WTC11 (cell line): ENCODE data around the gene TWF2. TPM values are rescaled to one million over a fixed set of nuclear protein-coding genes. Genes with fewer than 3 reads are reported as not detected.
A peak's percentile ranks its signal among the peaks of the same experiment; 100 is the strongest.

Experiments used
- ATAC-seq: fragments of 200-7000 bp; cut with Tn5 transposase; 2 replicates; pipeline ENCODE4 v1.10.0; 2021; ENCODE audit warnings: mild to moderate bottlenecking, moderate library complexity
- CTCF ChIA-PET: fragments of 300-600 bp; sonication (Branson Sonifier 250); formaldehyde crosslinking; loops from one replicate; lab custom pipeline; 2021; ENCODE audit warnings: antibody characterized with exemption; lab: Charles Lee
- POLR2A ChIA-PET: fragments of 350-600 bp; sonication (Branson Sonifier 250); formaldehyde crosslinking; loops from one replicate; lab custom pipeline; 2021; ENCODE audit warnings: antibody characterized with exemption; lab: Charles Lee
- DNase-seq: peaks from one replicate; pipeline ENCODE4 v3.0.0; 2021; ENCODE audit warnings: low spot score
- H3K27ac Mint-ChIP-seq: 2 replicates; pipeline ENCODE4 v1.8.0; 2021; ENCODE audit warnings: mixed read lengths
- H3K27me3 Mint-ChIP-seq: 2 replicates; pipeline ENCODE4 v1.8.0; 2021; ENCODE audit warnings: low read depth, mild to moderate bottlenecking, moderate library complexity, mixed read lengths
- H3K36me3 Mint-ChIP-seq: 2 replicates; pipeline ENCODE4 v1.8.0; 2021; ENCODE audit warnings: mixed read lengths
- H3K4me1 Mint-ChIP-seq: 2 replicates; pipeline ENCODE4 v1.8.0; 2022; ENCODE audit warnings: mixed read lengths
- H3K4me3 Mint-ChIP-seq: 2 replicates; pipeline ENCODE4 v1.8.0; 2021; ENCODE audit warnings: mild to moderate bottlenecking, moderate library complexity, mixed read lengths
- H3K9me3 Mint-ChIP-seq: 2 replicates; pipeline ENCODE4 v1.8.0; 2021; ENCODE audit warnings: mixed read lengths
- CBFB ChIP-seq: sonication (generic); formaldehyde crosslinking; IDR thresholded peaks from 2 replicates; pipeline ENCODE4 v1.8.1; 2022; ENCODE audit warnings: mild to moderate bottlenecking, low read depth, missing genetic modification reagents
- CREM ChIP-seq: sonication (generic); formaldehyde crosslinking; IDR thresholded peaks from 2 replicates; pipeline ENCODE4 v1.8.1; 2022; ENCODE audit warnings: mild to moderate bottlenecking, missing genetic modification reagents, moderate library complexity
- FOXJ3 ChIP-seq: sonication (generic); formaldehyde crosslinking; IDR thresholded peaks from 2 replicates; pipeline ENCODE4 v1.9.0; 2021; ENCODE audit warnings: missing genetic modification reagents, mild to moderate bottlenecking, borderline replicate concordance
- NFATC4 ChIP-seq: fragments of 250-450 bp; sonication (Bioruptor Pico); IDR thresholded peaks from 2 replicates; pipeline ENCODE4 v1.9.0; 2021; ENCODE audit warnings: mild to moderate bottlenecking
- NR2C2 ChIP-seq: sonication (generic); formaldehyde crosslinking; IDR thresholded peaks from 2 replicates; pipeline ENCODE4 v1.8.0; 2022; ENCODE audit warnings: mild to moderate bottlenecking, missing genetic modification reagents
- RORB ChIP-seq: fragments of 250-450 bp; sonication (Bioruptor Pico); IDR thresholded peaks from 2 replicates; pipeline ENCODE4 v1.9.0; 2021; ENCODE audit warnings: mild to moderate bottlenecking
- SMAD4 ChIP-seq: sonication (generic); formaldehyde crosslinking; IDR thresholded peaks from 2 replicates; pipeline ENCODE4 v1.8.0; 2022; ENCODE audit warnings: mild to moderate bottlenecking, missing genetic modification reagents
- TEAD1 ChIP-seq: sonication (generic); formaldehyde crosslinking; IDR thresholded peaks from 2 replicates; pipeline ENCODE4 v1.8.0; 2022; ENCODE audit warnings: mild to moderate bottlenecking, missing genetic modification reagents
- TEAD4 ChIP-seq: sonication (generic); formaldehyde crosslinking; IDR thresholded peaks from 2 replicates; pipeline ENCODE4 v1.8.0; 2022; ENCODE audit warnings: mild to moderate bottlenecking, missing genetic modification reagents
- ZBTB21 ChIP-seq: sonication (generic); formaldehyde crosslinking; IDR thresholded peaks from 2 replicates; pipeline ENCODE4 v1.8.1; 2023; ENCODE audit warnings: mild to moderate bottlenecking, missing genetic modification reagents, borderline replicate concordance
- ZNF232 ChIP-seq: sonication (generic); formaldehyde crosslinking; IDR thresholded peaks from 2 replicates; pipeline ENCODE4 v1.8.0; 2022; ENCODE audit warnings: mild to moderate bottlenecking, missing genetic modification reagents
- total RNA-seq: library from RNA; stranded (reverse); gene quantifications from 3 replicates; pipeline ENCODE4 v1.2.3, GENCODE V29; 2021
- TF ChIP-seq, protein P1 (sequence below): fragments of 250-450 bp; sonication (Bioruptor Pico); IDR thresholded peaks from 2 replicates; pipeline ENCODE4 v1.9.0; 2021; ENCODE audit warnings: mild to moderate bottlenecking
- TF ChIP-seq, protein P2 (sequence below): fragments of 250-450 bp; sonication (Bioruptor Pico); conservative IDR thresholded peaks from 2 replicates; pipeline ENCODE4 v1.9.0; 2021; ENCODE audit warnings: mild to moderate bottlenecking
- TF ChIP-seq, protein P3 (sequence below): sonication (generic); formaldehyde crosslinking; IDR thresholded peaks from 2 replicates; pipeline ENCODE4 v1.8.1; 2023; ENCODE audit warnings: mild to moderate bottlenecking, moderate library complexity, missing genetic modification reagents
- TF ChIP-seq, protein P4 (sequence below): sonication (generic); formaldehyde crosslinking; IDR thresholded peaks from 2 replicates; pipeline ENCODE4 v1.8.0; 2023; ENCODE audit warnings: mild to moderate bottlenecking, missing genetic modification reagents
- TF ChIP-seq, protein P5 (sequence below): sonication (generic); formaldehyde crosslinking; IDR thresholded peaks from 2 replicates; pipeline ENCODE4 v1.8.0; 2023; ENCODE audit warnings: missing genetic modification reagents

TWF2 gene
- total RNA-seq, 1 experiment from 2014 or later, result 71.1 TPM

DNA sequence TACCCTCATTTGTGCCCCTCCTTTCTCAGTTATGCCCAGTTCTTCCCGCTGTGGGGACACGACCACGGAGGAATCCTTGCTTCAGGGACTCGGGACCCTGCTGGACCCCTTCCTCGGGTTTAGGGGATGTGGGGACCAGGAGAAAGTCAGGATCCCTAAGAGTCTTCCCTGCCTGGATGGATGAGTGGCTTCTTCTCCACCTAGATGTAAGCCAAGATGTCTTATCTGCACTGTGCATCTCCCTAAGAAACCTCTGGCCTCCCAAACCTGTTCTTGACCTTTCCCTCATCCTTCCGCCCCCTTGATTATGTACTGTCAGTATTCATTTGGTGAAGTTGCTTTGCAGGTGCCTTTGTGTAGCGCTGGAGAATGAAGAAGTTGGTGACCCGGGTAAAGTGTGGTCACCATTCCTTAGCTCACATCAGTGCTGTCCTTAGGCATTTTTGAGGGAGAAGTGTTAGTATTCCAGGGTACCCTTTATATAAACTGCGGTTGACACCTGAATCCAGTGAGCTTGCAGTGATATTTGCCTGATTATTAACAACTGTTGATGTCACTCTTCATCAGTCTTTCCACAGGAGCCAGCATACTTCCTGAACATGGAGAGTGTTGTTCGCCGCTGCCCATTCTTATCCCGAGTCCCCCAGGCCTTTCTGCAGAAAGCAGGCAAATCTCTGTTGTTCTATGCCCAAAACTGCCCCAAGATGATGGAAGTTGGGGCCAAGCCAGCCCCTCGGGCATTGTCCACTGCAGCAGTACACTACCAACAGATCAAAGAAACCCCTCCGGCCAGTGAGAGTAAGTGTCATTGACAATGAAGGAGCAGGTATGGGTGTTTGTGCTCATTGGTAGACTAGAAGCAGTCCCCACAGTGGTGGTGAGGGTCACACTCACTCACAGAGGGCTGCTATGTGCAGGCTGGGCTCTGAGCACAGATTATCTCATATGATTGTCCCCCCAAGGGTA lies 40.0 kb downstream of the TWF2 start (continued):
- TF ChIP-seq, protein P1, sequence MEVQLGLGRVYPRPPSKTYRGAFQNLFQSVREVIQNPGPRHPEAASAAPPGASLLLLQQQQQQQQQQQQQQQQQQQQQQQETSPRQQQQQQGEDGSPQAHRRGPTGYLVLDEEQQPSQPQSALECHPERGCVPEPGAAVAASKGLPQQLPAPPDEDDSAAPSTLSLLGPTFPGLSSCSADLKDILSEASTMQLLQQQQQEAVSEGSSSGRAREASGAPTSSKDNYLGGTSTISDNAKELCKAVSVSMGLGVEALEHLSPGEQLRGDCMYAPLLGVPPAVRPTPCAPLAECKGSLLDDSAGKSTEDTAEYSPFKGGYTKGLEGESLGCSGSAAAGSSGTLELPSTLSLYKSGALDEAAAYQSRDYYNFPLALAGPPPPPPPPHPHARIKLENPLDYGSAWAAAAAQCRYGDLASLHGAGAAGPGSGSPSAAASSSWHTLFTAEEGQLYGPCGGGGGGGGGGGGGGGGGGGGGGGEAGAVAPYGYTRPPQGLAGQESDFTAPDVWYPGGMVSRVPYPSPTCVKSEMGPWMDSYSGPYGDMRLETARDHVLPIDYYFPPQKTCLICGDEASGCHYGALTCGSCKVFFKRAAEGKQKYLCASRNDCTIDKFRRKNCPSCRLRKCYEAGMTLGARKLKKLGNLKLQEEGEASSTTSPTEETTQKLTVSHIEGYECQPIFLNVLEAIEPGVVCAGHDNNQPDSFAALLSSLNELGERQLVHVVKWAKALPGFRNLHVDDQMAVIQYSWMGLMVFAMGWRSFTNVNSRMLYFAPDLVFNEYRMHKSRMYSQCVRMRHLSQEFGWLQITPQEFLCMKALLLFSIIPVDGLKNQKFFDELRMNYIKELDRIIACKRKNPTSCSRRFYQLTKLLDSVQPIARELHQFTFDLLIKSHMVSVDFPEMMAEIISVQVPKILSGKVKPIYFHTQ (CRISPR knock-in tag), result no peak
- no peak for TF ChIP-seq TEAD4 (CRISPR knock-in tag)
- TF ChIP-seq FOXJ3 (CRISPR knock-in tag), result no peak
- TF ChIP-seq, protein P2, sequence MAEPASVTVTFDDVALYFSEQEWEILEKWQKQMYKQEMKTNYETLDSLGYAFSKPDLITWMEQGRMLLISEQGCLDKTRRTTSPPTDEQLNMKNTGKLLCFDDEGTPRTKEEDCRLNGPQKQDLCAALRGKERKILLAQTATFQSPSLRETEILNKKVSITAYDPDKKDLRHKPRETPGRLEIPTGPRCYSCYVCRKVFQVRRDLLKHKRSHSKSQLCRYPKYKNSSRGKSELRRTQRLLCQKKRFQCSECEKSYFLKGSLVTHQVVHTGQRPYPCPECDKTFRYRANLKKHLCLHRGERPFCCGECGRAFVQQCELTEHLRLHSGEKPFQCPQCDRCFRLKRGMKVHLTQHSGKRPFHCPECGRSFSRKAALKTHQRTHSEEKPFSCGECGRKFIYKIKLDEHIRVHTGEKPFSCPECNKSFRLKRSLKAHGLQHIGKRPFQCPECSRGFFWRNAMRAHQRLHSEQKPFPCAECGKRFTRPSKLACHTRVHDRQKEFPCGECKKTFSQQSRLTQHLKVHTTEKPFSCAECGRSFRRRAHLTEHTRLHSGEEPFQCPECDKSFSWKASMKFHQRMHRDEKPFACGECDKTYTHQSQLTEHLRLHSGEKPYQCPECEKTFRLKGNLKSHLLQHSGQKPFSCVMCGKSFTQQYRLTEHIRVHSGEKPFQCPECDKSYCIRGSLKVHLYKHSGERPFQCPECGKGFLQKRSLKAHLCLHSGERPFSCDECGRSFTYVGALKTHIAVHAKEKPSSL (CRISPR knock-in tag), result no peak
- TF ChIP-seq, protein P3, sequence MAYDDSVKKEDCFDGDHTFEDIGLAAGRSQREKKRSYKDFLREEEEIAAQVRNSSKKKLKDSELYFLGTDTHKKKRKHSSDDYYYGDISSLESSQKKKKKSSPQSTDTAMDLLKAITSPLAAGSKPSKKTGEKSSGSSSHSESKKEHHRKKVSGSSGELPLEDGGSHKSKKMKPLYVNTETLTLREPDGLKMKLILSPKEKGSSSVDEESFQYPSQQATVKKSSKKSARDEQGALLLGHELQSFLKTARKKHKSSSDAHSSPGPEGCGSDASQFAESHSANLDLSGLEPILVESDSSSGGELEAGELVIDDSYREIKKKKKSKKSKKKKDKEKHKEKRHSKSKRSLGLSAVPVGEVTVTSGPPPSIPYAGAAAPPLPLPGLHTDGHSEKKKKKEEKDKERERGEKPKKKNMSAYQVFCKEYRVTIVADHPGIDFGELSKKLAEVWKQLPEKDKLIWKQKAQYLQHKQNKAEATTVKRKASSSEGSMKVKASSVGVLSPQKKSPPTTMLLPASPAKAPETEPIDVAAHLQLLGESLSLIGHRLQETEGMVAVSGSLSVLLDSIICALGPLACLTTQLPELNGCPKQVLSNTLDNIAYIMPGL, result no peak
- TF ChIP-seq ZNF232 (CRISPR knock-in tag), result no peak
- TF ChIP-seq, all 79 proteins: peak for 0

DNA sequence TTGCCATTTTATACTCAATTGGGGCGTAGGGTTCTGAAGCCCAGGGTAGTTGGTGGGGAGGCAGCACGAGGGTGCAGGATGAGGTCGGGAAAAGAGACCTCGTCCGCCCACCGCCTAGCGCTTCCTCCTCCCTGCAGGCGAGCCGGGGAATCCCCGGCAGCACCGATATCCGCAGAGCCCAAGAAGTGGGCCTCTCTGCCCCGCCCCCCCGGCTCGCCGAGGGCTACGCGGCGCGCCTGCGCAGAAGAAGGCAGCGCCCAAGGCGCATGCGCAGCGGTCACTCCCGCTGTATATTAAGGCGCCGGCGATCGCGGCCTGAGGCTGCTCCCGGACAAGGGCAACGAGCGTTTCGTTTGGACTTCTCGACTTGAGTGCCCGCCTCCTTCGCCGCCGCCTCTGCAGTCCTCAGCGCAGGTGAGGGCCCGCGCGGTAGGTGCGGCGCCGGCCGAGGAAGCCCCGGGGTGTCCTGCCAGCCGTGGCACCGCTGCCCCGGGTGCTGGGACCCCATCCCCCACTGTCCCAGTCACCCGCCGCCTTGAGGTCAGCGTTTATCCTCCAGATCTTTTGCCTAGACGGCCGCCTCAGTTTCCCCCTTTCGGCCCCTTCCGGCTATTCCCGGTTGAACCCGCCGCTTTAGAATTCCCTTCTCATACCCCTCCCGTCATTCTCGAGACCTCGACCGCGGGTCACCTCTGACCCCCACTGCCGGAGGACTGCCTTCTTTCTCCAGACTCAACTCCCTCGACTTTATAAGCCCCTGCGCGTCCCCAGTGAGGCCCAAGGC lies 40.9 kb downstream of the TWF2 start, which contains the start of gene ALAS1:
TSS of gene ALAS1 (plus strand) at position 319 of the 784 bp plus-strand sequence. CDS start 1,082 bp downstream, outside the sequence.
- Mint-ChIP-seq H3K27ac (peak within 1 kb of the TSS; percentile 50), H3K4me1 (peaks cover 15% of the 10 kb centered on the region), H3K27me3 (peaks cover 11% of the 10 kb centered on the region), H3K36me3 (peaks cover 23% of the 10 kb centered on the region), H3K4me3 (peak within 1 kb of the TSS; percentile 93), H3K9me3 (no peaks in the 10 kb centered on the region)
- peak; percentile 95 for ATAC-seq
- POLR2A ChIA-PET, result interaction anchor here (1.1 kb wide), 1 partner anchor 43 kb away, joined by 4 read pairs; the partner anchor contains the start of gene POC1A
- peak; percentile 95 for DNase-seq
- CTCF ChIA-PET, result interaction anchor here (0.8 to 1.7 kb wide), 6 partner anchors 22 to 145 kb away, joined by 3 to 5 read pairs (median 4); no protein-coding TSS in a partner anchor
- TF ChIP-seq, protein P4, sequence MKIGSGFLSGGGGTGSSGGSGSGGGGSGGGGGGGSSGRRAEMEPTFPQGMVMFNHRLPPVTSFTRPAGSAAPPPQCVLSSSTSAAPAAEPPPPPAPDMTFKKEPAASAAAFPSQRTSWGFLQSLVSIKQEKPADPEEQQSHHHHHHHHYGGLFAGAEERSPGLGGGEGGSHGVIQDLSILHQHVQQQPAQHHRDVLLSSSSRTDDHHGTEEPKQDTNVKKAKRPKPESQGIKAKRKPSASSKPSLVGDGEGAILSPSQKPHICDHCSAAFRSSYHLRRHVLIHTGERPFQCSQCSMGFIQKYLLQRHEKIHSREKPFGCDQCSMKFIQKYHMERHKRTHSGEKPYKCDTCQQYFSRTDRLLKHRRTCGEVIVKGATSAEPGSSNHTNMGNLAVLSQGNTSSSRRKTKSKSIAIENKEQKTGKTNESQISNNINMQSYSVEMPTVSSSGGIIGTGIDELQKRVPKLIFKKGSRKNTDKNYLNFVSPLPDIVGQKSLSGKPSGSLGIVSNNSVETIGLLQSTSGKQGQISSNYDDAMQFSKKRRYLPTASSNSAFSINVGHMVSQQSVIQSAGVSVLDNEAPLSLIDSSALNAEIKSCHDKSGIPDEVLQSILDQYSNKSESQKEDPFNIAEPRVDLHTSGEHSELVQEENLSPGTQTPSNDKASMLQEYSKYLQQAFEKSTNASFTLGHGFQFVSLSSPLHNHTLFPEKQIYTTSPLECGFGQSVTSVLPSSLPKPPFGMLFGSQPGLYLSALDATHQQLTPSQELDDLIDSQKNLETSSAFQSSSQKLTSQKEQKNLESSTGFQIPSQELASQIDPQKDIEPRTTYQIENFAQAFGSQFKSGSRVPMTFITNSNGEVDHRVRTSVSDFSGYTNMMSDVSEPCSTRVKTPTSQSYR (CRISPR knock-in tag), result 0 out of 2 replicates have a peak, but pooled peaks have one; percentile 20
- TF ChIP-seq, protein P5, sequence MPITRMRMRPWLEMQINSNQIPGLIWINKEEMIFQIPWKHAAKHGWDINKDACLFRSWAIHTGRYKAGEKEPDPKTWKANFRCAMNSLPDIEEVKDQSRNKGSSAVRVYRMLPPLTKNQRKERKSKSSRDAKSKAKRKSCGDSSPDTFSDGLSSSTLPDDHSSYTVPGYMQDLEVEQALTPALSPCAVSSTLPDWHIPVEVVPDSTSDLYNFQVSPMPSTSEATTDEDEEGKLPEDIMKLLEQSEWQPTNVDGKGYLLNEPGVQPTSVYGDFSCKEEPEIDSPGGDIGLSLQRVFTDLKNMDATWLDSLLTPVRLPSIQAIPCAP (CRISPR knock-in tag), result peak; percentile 68
- TF ChIP-seq RORB (CRISPR knock-in tag) (no peak), TEAD1 (CRISPR knock-in tag) (peak; percentile 75; the same call in 1 of the 2 replicates), ZBTB21 (CRISPR knock-in tag) (no peak), NR2C2 (no peak), CREM (CRISPR knock-in tag) (peak; percentile 45; the same call in 1 of the 2 replicates), CBFB (CRISPR knock-in tag) (no peak), NFATC4 (CRISPR knock-in tag) (no peak), SMAD4 (no peak)
- TF ChIP-seq, protein P1 (CRISPR knock-in tag), result no peak
- TF ChIP-seq, protein P2 (CRISPR knock-in tag), result no peak
